CD4-positive, alpha-beta T cell treated with Interleukin-21 for 1 hour (primary cell): ENCODE measurements around the gene SENP5.
"Not testable (repeated sequence)": the region's sequence is repeated elsewhere in the genome, so short reads cannot be mapped to it uniquely, and the experiment has no call there.

ENCODE experiments used
- DNase-seq: peaks from one replicate; pipeline ENCODE4 v3.0.0-alpha.2; 2020

Gene SENP5, protein sequence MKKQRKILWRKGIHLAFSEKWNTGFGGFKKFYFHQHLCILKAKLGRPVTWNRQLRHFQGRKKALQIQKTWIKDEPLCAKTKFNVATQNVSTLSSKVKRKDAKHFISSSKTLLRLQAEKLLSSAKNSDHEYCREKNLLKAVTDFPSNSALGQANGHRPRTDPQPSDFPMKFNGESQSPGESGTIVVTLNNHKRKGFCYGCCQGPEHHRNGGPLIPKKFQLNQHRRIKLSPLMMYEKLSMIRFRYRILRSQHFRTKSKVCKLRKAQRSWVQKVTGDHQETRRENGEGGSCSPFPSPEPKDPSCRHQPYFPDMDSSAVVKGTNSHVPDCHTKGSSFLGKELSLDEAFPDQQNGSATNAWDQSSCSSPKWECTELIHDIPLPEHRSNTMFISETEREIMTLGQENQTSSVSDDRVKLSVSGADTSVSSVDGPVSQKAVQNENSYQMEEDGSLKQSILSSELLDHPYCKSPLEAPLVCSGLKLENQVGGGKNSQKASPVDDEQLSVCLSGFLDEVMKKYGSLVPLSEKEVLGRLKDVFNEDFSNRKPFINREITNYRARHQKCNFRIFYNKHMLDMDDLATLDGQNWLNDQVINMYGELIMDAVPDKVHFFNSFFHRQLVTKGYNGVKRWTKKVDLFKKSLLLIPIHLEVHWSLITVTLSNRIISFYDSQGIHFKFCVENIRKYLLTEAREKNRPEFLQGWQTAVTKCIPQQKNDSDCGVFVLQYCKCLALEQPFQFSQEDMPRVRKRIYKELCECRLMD

GRCh38 chr3:196867507-196868296 lies at the start of gene SENP5:
Gene SENP5, plus strand, starts transcription at chr3:196867920. Its CDS starts 17,262 bp downstream, at chr3:196885182.
- peak; percentile 90 for DNase-seq

GRCh38 chr3:196821806-196822355 lies 45.8 kb upstream of the SENP5 start:
- DNase-seq: no peak

GRCh38 chr3:196829651-196830050 lies 38.1 kb upstream of the SENP5 start:
- DNase-seq: not testable (repeated sequence)

GRCh38 chr3:196835086-196835485 lies 32.6 kb upstream of the SENP5 start:
- no peak for DNase-seq

- not testable (repeated sequence) for DNase-seq
Measured at GRCh38 chr3:196836626-196837025, 31.1 kb upstream of the SENP5 start.

- peak; percentile 79 for DNase-seq
Measured at GRCh38 chr3:196837819-196838420, 29.8 kb upstream of the SENP5 start.

- DNase-seq: not testable (repeated sequence)
Measured at GRCh38 chr3:196839351-196839750, 28.4 kb upstream of the SENP5 start.

DNA sequence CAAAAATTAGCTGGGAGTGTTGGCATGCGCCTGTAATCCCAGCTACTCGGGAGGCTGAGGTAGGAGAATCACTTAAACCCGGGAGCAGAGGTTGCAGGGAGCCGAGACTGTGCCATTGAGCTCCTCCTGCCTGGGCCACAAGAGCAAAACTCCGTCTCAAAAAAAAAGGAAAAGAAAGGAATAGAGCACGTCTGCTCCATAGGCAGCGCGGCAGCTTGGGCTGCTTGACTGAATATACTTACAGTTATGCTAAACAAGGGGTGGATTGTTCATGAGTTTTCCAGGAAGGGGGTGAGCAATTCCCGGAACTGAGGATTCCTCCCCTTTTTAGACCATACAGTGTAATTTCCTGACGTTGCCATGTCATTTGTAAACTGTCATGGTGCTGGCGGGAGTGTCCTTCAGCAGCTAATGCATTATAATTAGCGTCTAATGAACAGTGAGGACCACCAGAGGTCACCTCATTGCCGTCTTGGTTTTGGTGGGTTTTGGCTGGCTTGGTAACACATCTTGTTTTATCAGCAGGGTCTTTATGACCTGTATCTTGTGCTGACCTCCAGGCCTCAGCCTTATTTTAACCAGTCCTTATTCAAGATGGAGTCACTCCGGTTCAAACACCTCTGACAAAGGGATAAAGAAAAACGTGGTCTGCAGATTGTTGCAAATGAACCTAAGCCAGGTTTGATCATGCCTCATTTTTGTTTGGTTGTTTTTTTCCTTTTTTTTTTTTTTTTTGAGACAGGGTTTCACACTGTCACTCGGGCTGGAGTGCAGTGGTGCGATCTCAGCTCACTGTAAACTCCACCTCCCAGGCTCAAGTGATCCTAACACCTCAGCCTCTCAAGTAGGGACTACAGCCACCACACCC lies 24.9 kb upstream of the SENP5 start:
- no peak for DNase-seq

GRCh38 chr3:196843435-196844110 lies 24.1 kb upstream of the SENP5 start:
- no peak for DNase-seq

DNA sequence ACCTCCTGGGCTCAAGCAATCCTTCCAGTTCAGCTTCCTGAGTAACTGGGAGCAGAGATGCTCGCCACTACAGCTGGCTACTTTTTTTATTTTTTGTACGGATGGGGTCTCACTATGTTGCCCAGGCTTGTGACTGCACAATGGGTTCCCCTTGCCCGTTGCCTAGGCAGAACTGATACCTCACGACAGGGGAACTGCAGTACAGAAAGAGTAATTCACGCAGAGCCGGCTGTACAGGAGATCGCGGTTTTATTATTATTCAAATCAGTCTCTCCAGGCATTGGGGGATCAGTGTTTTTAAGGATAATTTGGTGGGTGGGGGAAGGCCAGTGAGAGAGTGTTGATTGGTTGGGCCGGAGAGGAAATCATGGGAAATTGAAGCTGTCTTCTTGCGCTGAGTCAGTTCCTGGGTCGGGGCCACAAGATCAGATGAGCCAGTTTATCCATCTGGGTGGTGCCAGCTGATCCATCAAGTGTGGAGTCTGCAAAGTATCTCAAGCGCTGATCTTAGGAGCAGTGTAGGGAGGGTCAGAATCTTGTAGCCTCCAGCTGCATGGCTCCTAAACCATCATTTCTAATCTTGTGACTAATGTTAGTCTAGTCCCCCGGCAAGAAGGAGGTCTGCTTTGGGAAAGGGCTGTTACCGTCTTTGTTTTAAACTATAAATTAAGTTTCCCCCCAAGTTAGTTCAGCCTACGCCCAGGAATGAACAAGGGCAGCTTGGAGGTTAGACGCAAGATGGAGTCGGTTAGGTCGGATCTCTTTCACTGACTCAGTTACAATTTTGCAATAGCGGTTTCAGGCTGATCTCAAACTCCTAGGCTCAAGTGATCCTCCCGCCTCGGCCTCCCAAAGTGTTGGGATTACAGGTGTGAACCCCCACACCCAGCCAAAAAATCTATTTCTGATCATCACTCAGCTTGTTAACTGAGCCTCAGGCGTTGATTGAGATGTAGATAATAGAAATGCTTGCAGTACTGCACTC lies 23.2 kb upstream of the SENP5 start:
- not testable (repeated sequence) for DNase-seq

GRCh38 chr3:196848375-196848774 lies 19.3 kb upstream of the SENP5 start:
- not testable (repeated sequence) for DNase-seq

- DNase-seq: no peak
Measured at GRCh38 chr3:196849180-196849741, 18.5 kb upstream of the SENP5 start.

- not testable (repeated sequence) for DNase-seq
Measured at GRCh38 chr3:196863000-196863399, 4.7 kb upstream of the SENP5 start.

DNA sequence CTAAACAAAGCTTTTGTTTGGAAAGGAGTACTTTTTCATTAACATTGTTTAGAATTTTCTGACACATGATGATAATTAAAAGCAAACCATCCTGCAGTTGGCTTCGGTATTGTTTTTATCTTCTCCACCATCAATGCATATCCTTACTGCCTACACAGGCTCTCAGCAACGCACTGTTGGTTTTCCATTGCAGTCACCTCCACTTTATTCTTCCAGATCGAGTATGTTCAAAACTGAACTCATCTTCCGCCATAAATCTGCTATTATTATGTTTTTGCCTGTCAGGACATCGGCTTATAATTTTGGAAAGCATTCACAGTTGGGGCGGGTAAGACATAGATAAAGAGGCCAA lies 589 bp upstream of the SENP5 start:
- DNase-seq: no peak

- peak; percentile 17 for DNase-seq
Measured at GRCh38 chr3:196868297-196868661, 559 bp downstream of the SENP5 start.

DNA sequence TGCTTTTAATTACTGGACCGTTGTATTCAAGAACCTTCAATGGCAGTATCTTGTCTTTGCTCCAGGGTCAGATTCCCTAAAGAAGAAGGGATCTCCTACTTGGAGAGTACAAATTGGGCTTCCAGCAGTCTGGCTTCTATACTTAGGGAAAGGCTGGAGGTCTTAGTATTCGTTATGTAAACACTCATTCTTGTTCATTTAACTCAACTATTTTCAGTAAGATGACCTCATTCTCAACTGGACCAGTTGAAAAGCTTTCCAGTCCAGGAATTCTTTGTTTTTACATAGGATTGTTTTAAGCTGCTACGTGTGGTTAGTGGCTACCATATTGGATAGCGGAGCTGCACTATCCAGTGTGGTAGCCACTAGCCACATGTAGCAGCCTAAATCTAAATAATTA lies 4.6 kb downstream of the SENP5 start:
- no peak for DNase-seq

GRCh38 chr3:196874511-196875094 lies 6.9 kb downstream of the SENP5 start:
- not testable (repeated sequence) for DNase-seq

DNA sequence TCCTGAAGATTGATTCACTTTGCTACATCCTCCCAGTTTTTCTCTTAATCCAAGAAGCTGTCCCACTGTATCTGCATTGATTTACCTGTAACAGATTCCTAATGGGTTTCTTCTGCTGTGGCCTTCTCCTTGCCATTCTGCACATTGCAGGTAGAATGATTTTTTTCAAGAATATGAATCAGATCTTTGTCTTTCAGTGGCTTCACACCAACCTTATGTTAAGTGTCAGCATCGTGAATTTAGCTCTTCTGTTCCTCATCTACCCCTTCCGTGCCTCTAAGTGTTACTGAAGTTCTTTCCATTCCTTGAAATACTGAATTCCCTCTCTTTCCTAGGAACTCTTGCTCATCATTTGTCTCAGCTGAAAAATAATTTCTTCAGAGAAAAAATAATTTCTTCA lies 7.5 kb downstream of the SENP5 start:
- no peak for DNase-seq

GRCh38 chr3:196883361-196883760 lies 15.6 kb downstream of the SENP5 start:
- no peak for DNase-seq
